Measurements from ENCODE around the gene CCDC201.
"Not testable (repeated sequence)": the region's sequence is repeated elsewhere in the genome, so short reads cannot be mapped to it uniquely, and the experiment has no call there.

- TF ChIP-seq POLR2A (IDR thresholded peaks at IDR 0.05); CTCF (IDR thresholded peaks at IDR 0.05 in 8 of 11, conservative IDR thresholded peaks at IDR 0.05 in 3 of 11): not testable (repeated sequence)
Measured at GRCh38 chr7:45810451-45811005, 62.4 kb downstream of the CCDC201 start.
